TTC549 (cell line): ENCODE measurements around the gene POMT2.
"Not testable (repeated sequence)": the region's sequence is repeated elsewhere in the genome, so short reads cannot be mapped to it uniquely, and the experiment has no call there.

Experiments used
- FAIRE-seq: peaks from 2 replicates; lab custom pipeline; 2012; peaks lifted over from hg19 to GRCh38; lab: Jason Lieb, UNC

The POMT2 gene

DNA sequence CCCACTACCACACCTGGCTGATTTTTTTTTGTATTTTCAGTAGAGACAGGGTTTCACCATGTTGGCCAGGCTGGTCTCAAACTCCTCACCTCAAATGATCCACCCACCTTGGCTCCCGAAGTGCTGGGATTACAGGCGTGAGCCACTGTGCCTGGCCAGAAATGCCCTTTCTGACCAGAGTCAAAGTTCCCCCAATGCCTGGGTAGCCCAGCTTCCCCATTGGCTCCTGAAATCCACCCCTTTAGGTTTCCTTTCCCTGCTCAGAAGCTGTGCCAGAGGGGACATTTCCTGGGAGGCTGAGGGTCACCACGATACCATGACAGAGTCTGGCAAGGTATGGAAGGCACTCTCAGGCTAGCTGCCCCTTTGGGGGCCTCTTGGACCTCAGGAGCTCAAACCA lies 3.6 kb upstream of the POMT2 start:
- no peak for FAIRE-seq

DNA sequence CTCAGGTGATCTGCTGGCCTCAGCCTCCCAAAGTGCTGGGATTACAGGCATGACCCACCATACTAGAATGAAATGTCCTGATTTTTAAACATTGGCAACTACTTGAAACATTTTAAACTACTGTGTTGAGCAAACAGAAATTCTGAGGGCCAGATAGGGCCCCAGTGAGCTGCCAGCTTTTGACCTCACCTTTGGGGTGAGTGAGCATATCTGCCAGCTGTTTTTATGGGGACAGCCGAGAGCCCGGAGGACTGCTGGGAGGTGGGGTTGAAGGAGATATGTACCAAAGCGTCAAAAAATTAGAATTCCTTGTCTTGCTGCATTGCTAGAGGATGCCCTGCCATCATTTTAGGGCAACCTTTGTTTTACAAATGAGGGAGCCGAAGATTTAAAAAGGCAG lies 2.9 kb upstream of the POMT2 start:
- FAIRE-seq, result no peak

DNA sequence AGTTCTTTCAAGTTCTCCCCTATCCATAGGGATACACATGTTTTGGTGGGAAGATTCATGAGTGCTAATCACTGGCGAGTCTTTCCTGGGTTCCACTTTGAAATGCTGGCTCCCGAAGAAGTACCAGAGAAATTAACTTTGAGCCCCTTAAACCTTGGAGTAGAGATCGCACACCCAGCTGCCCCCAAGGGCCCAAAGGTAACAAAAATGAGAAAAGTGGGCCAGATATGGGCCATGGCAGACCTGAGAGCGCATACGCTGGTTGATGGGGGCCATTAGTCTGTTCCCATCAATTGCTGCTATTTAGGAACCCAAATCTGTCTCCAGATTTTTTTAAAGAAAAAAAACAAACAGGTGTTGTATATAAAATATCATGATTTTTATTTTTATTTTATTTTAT lies 2.3 kb upstream of the POMT2 start:
- FAIRE-seq, result no peak

- FAIRE-seq, result no peak
Measured at GRCh38 chr14:77322250-77322902, 1.7 kb upstream of the POMT2 start.

DNA sequence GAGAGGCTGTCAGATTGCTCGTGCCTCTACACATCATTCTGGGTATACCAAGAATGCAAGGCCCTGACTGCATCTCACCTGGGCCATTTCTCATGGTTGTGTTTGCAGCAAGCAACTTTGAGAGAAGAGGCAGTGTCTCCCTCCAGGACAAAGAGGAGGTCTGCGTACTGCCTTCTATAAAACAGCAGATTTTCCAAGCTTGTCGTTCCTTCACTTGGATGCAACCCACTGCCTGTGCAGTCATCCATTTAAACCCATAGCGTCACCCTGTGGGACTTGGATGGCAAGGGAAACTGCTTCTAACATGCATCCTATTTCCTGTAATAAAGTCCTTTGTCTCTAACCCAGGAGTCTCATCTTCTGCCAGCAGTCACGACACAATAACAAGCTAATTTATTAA lies 1.3 kb downstream of the POMT2 start:
- no peak for FAIRE-seq

DNA sequence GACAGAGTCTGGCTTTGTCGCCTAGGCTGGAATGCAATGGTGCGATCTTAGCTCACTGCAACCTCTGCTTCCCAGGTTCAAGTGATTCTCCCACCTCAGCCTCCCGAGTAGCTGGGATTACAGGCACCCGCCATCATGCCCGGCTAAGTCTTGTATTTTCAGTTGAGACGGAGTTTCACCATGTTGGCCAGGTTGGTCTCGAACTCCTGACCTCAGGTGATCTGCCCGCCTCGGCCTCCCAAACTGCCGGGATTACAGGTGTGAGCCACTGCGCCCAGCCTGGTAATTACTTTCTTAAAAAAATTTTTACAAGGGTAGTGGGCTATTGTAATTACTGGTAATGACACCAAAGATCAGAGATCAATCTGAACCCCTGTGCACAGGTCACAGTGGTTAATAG lies 1.9 kb downstream of the POMT2 start:
- not testable (repeated sequence) for FAIRE-seq

DNA sequence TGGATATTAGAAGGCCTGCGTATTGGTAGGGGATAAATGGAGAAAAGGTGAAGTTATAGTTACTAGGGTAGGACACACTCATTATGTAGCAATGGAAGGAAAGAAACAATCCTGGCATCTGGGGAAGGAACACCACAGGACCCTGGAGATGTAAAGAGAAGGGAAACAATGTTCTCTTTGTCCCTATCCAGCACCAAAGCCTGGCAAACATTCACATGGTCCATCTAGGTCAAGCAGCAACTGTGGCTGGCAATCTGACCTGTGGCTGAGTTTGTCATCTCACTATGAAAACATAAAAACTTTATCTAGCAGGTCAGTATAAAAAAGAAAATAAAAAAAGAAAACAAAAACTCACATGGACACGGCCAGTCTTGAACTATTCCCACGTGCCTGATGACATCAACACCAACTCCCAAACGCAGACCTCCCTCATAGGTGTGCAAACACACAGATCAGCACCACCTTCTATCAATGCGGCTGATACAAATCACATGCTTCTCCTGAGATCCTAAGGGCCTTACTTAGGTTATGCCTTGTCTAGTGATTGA lies 2.6 kb downstream of the POMT2 start:
- no peak for FAIRE-seq

GRCh38 chr14:77316872-77317301 lies 3.8 kb downstream of the POMT2 start:
- FAIRE-seq, result no peak

DNA sequence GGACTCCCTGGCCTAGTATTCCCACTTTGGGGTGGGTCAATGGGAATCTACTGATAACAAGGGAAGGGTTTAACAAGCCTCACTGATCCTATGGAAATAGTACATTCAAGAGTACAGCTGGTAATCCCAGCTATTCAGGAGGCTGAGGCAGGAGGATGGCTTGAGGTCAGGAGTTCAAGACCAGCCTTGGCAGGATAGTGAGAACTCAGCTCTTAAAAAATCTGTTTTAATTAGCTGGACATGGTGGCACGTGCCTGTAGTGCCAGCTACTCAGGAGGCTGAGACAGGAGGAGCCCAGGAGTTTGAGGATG lies 4.5 kb downstream of the POMT2 start:
- FAIRE-seq, result no peak

DNA sequence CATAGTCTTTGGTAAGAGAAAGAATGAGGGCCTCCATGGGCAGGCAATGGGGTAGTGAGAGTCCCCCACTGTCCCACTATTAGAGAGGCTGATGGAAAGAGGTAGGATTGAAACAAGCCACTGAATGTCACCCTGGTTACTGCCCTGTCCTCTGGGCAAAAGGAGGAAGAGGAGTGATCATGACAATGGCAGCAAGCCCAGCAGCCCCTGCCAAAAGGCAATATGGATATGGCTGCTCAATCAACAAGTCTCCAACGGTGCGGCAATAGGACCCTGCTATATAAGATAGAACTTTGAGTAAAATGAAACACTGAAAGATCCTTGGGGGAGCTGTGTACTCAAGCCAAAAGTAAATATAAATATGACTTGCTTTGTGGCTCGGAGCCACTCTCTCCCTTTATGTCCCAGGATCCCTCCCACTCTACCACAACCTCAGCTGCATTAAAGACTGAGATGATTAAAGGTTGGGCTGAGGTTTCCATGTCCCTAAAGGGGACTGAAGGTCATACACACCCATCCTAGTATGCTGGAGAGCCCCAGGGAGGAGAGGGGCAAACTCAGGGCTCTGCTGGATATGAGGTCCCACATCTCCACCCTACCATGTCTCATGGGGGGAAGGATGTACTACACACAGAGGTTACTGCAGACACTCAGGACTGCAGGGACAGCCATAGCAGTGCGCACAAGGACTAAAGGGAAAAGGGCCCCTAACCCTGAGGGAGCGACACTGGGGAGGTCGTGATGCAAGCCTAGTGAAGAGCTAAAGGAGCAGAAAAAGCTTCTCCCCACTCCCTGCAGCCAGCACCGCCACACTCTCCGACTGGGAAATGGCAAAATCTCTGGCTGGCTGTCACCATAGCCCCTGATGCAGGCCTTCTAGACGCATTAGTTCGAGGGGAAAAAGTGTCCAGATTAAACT lies 5.9 kb downstream of the POMT2 start:
- no peak for FAIRE-seq

- no peak for FAIRE-seq
Measured at GRCh38 chr14:77314043-77314442, 6.6 kb downstream of the POMT2 start.

DNA sequence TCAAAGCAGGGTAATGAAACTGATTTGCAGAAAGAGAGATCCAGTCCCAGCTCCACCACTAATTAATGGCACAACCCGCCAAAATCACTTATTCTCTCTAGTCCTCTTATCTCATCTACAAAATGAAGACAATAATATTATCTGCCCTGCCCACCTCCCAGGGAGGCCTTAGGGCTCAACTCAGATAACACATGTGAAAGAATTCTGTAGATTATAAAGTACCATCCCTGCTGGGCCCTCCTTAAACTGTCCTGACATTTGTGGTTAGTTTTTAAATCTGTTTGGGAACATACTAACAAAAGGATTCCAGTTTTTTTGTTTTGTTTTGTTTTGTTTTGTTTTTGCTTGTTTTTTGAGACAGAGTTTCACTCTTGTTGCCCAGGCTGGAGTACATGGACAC lies 7.3 kb downstream of the POMT2 start:
- no peak for FAIRE-seq

GRCh38 chr14:77311217-77311616 lies 9.5 kb downstream of the POMT2 start:
- no peak for FAIRE-seq

DNA sequence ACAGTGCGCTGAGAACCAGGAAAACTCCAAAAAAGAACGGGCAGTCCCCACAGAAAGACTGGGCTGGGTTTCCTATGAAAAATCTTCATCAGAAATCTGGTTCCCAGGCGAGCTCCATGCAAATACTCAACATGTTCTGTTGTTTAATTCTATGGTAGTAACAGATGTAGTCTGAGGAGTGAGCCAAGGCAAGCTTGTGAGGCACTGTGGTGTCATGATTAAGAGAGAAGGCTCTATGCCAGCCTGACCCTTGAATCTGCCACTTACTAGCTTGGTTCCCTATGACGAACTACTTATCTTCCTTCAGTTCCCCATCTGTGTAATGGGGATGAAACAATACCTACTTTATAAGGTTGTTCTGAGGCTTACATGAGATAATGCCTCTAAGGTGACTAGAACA lies 10.7 kb downstream of the POMT2 start:
- no peak for FAIRE-seq

- FAIRE-seq, result no peak
Measured at GRCh38 chr14:77309131-77309530, 11.6 kb downstream of the POMT2 start.

GRCh38 chr14:77306851-77307496 lies 13.7 kb downstream of the POMT2 start:
- no peak for FAIRE-seq

GRCh38 chr14:77306416-77306815 lies 14.3 kb downstream of the POMT2 start:
- FAIRE-seq, result no peak

DNA sequence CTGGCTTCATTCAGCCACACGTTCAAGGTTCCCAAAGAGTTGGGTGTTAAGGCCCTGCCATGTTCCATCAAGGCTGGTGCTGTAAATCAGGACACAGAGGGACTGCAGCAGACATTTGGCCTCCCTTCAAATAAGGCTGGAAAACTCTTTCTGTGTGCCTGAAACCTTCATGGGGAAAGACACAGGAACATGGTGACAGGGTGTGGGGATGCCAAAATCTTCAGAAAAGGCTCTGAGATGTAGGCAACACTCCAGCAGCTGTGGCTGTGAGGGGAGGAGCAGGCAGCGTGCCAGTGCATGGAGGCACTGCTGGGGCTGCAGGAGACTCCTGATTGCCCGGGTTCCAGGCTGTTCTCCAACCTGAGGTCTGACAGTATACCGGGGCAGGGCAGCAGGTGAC lies 15.0 kb downstream of the POMT2 start:
- FAIRE-seq, result no peak

GRCh38 chr14:77303417-77304156 lies 17.1 kb downstream of the POMT2 start:
- FAIRE-seq, result no peak

GRCh38 chr14:77302926-77303325 lies 17.8 kb downstream of the POMT2 start:
- FAIRE-seq, result no peak

- no peak for FAIRE-seq
Measured at GRCh38 chr14:77301103-77301502, 19.6 kb downstream of the POMT2 start.

GRCh38 chr14:77299771-77300170 lies 20.9 kb downstream of the POMT2 start:
- no peak for FAIRE-seq
